LNCaP clone FGC (cell line): ENCODE measurements around the gene ASB3.

Experiments
- DNase-seq: peaks from one replicate; pipeline ENCODE4 v3.0.0-alpha.2; 2011; ENCODE audit warnings: low read depth
- H3K4me3 ChIP-seq: 2 replicates; pipeline ENCODE4 v1.5.1; 2011; ENCODE audit warnings: mild to moderate bottlenecking, low read depth, low read length, control low read depth
- TF ChIP-seq, protein P1 (sequence below): IDR thresholded peaks from 2 replicates; pipeline ENCODE4 v1.5.1; 2012; ENCODE audit warnings: mild to moderate bottlenecking; ENCODE audit not compliant: control insufficient read depth, insufficient read depth; ENCODE audit errors: extremely low read depth

The ASB3 gene

GRCh38 chr2:53715568-53715967 lies 71.2 kb downstream of the ASB3 start:
- DNase-seq, result no peak
- TF ChIP-seq, protein P1, sequence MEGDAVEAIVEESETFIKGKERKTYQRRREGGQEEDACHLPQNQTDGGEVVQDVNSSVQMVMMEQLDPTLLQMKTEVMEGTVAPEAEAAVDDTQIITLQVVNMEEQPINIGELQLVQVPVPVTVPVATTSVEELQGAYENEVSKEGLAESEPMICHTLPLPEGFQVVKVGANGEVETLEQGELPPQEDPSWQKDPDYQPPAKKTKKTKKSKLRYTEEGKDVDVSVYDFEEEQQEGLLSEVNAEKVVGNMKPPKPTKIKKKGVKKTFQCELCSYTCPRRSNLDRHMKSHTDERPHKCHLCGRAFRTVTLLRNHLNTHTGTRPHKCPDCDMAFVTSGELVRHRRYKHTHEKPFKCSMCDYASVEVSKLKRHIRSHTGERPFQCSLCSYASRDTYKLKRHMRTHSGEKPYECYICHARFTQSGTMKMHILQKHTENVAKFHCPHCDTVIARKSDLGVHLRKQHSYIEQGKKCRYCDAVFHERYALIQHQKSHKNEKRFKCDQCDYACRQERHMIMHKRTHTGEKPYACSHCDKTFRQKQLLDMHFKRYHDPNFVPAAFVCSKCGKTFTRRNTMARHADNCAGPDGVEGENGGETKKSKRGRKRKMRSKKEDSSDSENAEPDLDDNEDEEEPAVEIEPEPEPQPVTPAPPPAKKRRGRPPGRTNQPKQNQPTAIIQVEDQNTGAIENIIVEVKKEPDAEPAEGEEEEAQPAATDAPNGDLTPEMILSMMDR, result peak; percentile 48
- no peak overlapping the region for H3K4me3 ChIP-seq

DNA sequence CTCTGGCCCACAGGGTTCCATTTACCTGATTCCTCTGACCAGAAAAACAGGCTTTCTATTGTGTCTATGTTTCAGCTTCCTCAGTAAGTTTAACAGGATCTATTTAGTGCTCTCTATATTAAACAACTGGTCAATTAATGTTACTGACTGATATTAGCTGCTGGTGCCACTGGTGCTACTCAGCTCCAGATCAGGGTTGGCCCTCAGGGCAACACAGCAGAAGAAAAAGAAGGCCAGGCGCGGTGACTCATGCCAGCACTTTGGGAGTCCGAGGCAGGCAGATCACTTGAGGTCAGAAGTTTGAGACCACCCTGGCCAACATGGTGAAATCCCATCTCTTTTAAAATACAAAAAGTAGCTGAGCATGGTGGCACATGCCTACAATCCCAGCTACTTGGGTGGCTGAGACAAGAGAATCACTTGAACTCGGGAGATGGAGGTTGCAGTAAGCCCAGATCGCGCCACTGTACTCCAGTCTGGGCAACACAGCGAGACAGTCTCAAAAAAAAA lies 75.4 kb downstream of the ASB3 start:
- TF ChIP-seq, protein P1, result no peak
- no peak overlapping the region for H3K4me3 ChIP-seq
- DNase-seq, result no peak

DNA sequence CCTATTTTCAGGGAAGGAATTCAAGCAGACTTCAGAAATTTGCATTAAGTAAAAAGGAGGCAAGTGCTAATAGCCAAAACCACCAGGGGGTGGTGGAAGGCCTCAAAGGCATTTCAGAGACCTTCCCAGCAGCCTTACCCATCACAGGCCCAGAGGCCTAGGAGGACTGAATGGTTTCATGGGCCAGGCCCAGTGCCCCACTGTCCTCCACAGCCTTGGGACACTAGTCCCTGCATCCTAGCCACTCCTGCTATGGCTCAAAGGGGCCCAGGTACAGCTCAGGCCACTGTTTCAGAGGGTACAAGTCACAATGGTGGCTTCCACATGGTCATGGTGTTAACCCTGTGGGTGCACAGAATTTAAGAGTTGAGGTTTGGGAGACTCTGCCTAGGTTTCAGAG lies 77.8 kb downstream of the ASB3 start:
- TF ChIP-seq, protein P1, result no peak
- DNase-seq, result no peak
- no peak overlapping the region for H3K4me3 ChIP-seq

- DNase-seq, result no peak
- TF ChIP-seq, protein P1, result no peak
- H3K4me3 ChIP-seq, result no peak overlapping the region
Measured at GRCh38 chr2:53701221-53701620, 85.5 kb downstream of the ASB3 start.

DNA sequence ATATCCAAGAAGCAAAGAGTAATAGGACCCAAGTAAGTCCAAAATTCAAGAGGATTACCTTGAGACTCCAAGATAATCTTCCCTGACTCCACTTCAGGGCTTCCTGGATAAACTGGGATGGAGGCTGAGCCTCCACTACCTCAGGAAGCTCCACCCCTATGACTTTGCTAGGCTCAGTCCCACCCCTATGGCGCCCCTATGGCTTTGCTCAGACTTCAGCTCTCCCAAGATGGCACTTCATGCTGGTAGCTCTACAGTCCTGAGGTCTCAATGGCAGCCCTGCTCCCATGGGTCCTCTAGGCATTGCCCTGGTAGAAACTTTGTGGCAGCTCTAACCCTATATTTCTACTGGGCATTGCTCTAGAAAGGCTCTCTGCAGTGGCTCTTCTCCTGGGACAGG lies 89.1 kb downstream of the ASB3 start:
- no peak for DNase-seq
- TF ChIP-seq, protein P1, result no peak
- no peak overlapping the region for H3K4me3 ChIP-seq

- no peak overlapping the region for H3K4me3 ChIP-seq
- TF ChIP-seq, protein P1, result no peak
- no peak for DNase-seq
Measured at GRCh38 chr2:53697092-53697491, 89.7 kb downstream of the ASB3 start.

DNA sequence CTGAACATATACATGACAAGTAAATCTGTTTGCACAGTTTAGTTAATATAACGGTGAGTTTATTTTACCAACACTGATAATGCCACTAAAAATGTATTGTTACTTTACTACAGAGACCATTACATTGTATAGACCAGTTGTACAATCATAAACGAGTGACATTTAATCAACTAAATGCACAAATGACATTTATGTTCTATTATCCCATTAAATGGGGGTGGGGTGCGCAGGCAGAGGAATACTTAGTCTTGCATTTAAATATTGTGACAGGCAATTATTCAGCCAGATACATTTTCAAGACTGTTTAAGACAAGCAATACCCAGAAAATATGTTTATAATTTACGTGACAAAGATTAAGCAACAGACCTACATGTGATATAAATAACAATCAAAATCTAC lies 91.2 kb downstream of the ASB3 start:
- TF ChIP-seq, protein P1, result no peak

More for the DNA sequence above, 91.2 kb downstream of the ASB3 start:
- DNase-seq, result no peak
- H3K4me3 ChIP-seq, result no peak overlapping the region
